GM06990 (cell line): ENCODE data around the gene PLEKHM1.
A peak's percentile ranks its signal among the peaks of the same experiment; 100 is the strongest.

Source experiments
- DNase-seq: peaks from one replicate; pipeline ENCODE4 v3.0.0-alpha.2; 2011; ENCODE audit not compliant: insufficient read length; ENCODE audit errors: extremely low read depth
- H3K27me3 ChIP-seq: replicated peaks from 2 replicates; pipeline ENCODE4 v1.6.0; 2011; ENCODE audit warnings: low read length; ENCODE audit not compliant: control insufficient read depth, insufficient read depth
- H3K36me3 ChIP-seq: 2 replicates; pipeline ENCODE4 v1.5.1; 2011; ENCODE audit warnings: low read length; ENCODE audit not compliant: control insufficient read depth, insufficient read depth
- H3K4me3 ChIP-seq: replicated peaks from 2 replicates; pipeline ENCODE4 v1.5.1; 2011; ENCODE audit warnings: low read depth, mild to moderate bottlenecking, control low read depth, low read length
- CTCF ChIP-seq: IDR thresholded peaks from 2 replicates; pipeline ENCODE4 v1.5.1; 2011; ENCODE audit warnings: low read length, control low read depth, mild to moderate bottlenecking, inconsistent platforms; ENCODE audit not compliant: insufficient read depth, poor library complexity, severe bottlenecking

Gene PLEKHM1

GRCh38 chr17:45397796-45398195, 92.7 kb downstream of the PLEKHM1 start:
- TF ChIP-seq CTCF, result no peak
- Histone ChIP-seq H3K36me3 (peaks cover 38% of the 10 kb centered on the region), H3K27me3 (no peaks in the 10 kb centered on the region), H3K4me3 (no peak overlapping the region)
- no peak for DNase-seq

GRCh38 chr17:45396496-45397205, 93.9 kb downstream of the PLEKHM1 start:
- H3K4me3 ChIP-seq, result no peak overlapping the region
- H3K36me3 ChIP-seq, result peaks cover 34% of the 10 kb centered on the region
- no peaks in the 10 kb centered on the region for H3K27me3 ChIP-seq
- TF ChIP-seq CTCF, result no peak
- no peak for DNase-seq

GRCh38 chr17:45395569-45396415, 94.7 kb downstream of the PLEKHM1 start:
- H3K36me3 ChIP-seq, result peaks cover 32% of the 10 kb centered on the region
- TF ChIP-seq CTCF, result no peak
- DNase-seq, result no peak
- no peak overlapping the region for H3K4me3 ChIP-seq
- H3K27me3 ChIP-seq, result no peaks in the 10 kb centered on the region

- Histone ChIP-seq H3K4me3 (no peak overlapping the region), H3K36me3 (peaks cover 29% of the 10 kb centered on the region), H3K27me3 (no peaks in the 10 kb centered on the region)
- TF ChIP-seq CTCF, result peak; percentile 66
- DNase-seq, result no peak
These were observed 95.5 kb downstream of the PLEKHM1 start for GRCh38 chr17:45394913-45395568.

GRCh38 chr17:45394564-45394912, 96.0 kb downstream of the PLEKHM1 start:
- peaks cover 28% of the 10 kb centered on the region for H3K36me3 ChIP-seq
- DNase-seq, result no peak
- no peak for TF ChIP-seq CTCF
- H3K4me3 ChIP-seq, result no peak overlapping the region
- H3K27me3 ChIP-seq, result no peaks in the 10 kb centered on the region
